ENCODE data around the gene ZBTB2.

The ZBTB2 gene

GRCh38 chr6:151380848-151381205, 10.5 kb downstream of the ZBTB2 start:
- H3K9me3 ChIP-seq (ENCODE audit: control insufficient read depth, insufficient read depth, low read depth, low read length): no peaks in the 10 kb centered on the region
- no peaks in the 10 kb centered on the region for H3K4me1 ChIP-seq (ENCODE audit: control insufficient read depth, insufficient read depth, low read length)
- H3K4me3 ChIP-seq (ENCODE audit: low read depth, low read length): no peak overlapping the region
- POLR2A ChIA-PET: interaction anchor here (0.5 kb wide), 1 partner anchor 16 kb away, joined by 5 read pairs; no protein-coding TSS in a partner anchor
- no peak overlapping the region for H3K27ac ChIP-seq (ENCODE audit: extremely low read depth, low read depth, low read length)
- H3K36me3 ChIP-seq (ENCODE audit: control insufficient read depth in 2 of 2, insufficient read depth in 1 of 2, low read length in 2 of 2): no peaks in the 10 kb centered on the region; a peak in 1 of 3 replicates
- 0 out of 2 replicates have a peak, but pooled peaks have one; percentile 19 for TF ChIP-seq CTCF (tag by site-specific recombination; IDR thresholded peaks at IDR 0.05)
- no peak for TF ChIP-seq KLF9 (tag by site-specific recombination; IDR thresholded peaks at IDR 0.05; ENCODE audit: low read depth)
- 0 out of 2 replicates have a peak, but pooled peaks have one; percentile 14 for TF ChIP-seq ZNF366 (tag by site-specific recombination; conservative IDR thresholded peaks at IDR 0.05)
- CTCF ChIA-PET: no interaction called here

- no peaks in the 10 kb centered on the region for H3K9me3 ChIP-seq (ENCODE audit: control insufficient read depth, insufficient read depth, low read depth, low read length)
- TF ChIP-seq KLF1 (tag by site-specific recombination; IDR thresholded peaks at IDR 0.05) (peak; percentile 39; the same call in 1 of the 2 replicates), ZNF555 (tag by site-specific recombination; conservative IDR thresholded peaks at IDR 0.05) (no peak), ZBTB44 (tag by site-specific recombination; IDR thresholded peaks at IDR 0.05) (no peak), ZNF341 (tag by site-specific recombination; IDR thresholded peaks at IDR 0.05; ENCODE audit: low read depth) (peak; percentile 83)
- ChIA-PET POLR2A (interaction anchor here (0.5 to 2.6 kb wide), 2 partner anchors 10 to 16 kb away, joined by 5 to 9 read pairs; no protein-coding TSS in a partner anchor), CTCF (no interaction called here)
- no peaks in the 10 kb centered on the region; a peak in 1 of 3 replicates for H3K36me3 ChIP-seq (ENCODE audit: control insufficient read depth in 2 of 2, insufficient read depth in 1 of 2, low read length in 2 of 2)
- no peak overlapping the region for H3K4me3 ChIP-seq (ENCODE audit: low read depth, low read length)
- no peak overlapping the region for H3K27ac ChIP-seq (ENCODE audit: extremely low read depth, low read depth, low read length)
- H3K4me1 ChIP-seq (ENCODE audit: control insufficient read depth, insufficient read depth, low read length): peaks cover under 1% of the 10 kb centered on the region; the same call in 1 of the 2 replicates
Observed at GRCh38 chr6:151379933-151380847, 11.2 kb downstream of the ZBTB2 start.

- POLR2A ChIA-PET: interaction anchor here (2.6 kb wide), 1 partner anchor 13 kb away, joined by 9 read pairs; no protein-coding TSS in a partner anchor
- CTCF ChIA-PET: interaction anchor here (0.5 to 1.8 kb wide), 3 partner anchors 363 to 1297 kb away, joined by 3 to 6 read pairs (median 3); no protein-coding TSS in a partner anchor
- TF ChIP-seq ZNF677 (tag by site-specific recombination; IDR thresholded peaks at IDR 0.05) (no peak), ZNF529 (tag by site-specific recombination; IDR thresholded peaks at IDR 0.05; ENCODE audit: insufficient replicate concordance) (peak; percentile 91)
- Histone ChIP-seq H3K27ac (ENCODE audit: extremely low read depth, low read depth, low read length) (no peak overlapping the region), H3K4me1 (ENCODE audit: control insufficient read depth, insufficient read depth, low read length) (peaks cover 7% of the 10 kb centered on the region), H3K36me3 (ENCODE audit: control insufficient read depth in 2 of 2, insufficient read depth in 1 of 2, low read length in 2 of 2) (peaks cover 0 to 8% of the 10 kb centered on the region in 2 experiments; a peak in 2 of 3 replicates), H3K4me3 (ENCODE audit: low read depth, low read length) (no peak overlapping the region), H3K9me3 (ENCODE audit: control insufficient read depth, insufficient read depth, low read depth, low read length) (no peaks in the 10 kb centered on the region)
Observed at GRCh38 chr6:151377095-151377494, 14.3 kb downstream of the ZBTB2 start.

GRCh38 chr6:151376440-151376839, 14.9 kb downstream of the ZBTB2 start:
- POLR2A ChIA-PET: no interaction called here
- Histone ChIP-seq H3K9me3 (ENCODE audit: control insufficient read depth, insufficient read depth, low read depth, low read length) (no peaks in the 10 kb centered on the region), H3K4me1 (ENCODE audit: control insufficient read depth, insufficient read depth, low read length) (peaks cover 7% of the 10 kb centered on the region), H3K36me3 (ENCODE audit: control insufficient read depth in 2 of 2, insufficient read depth in 1 of 2, low read length in 2 of 2) (peaks cover 3 to 14% of the 10 kb centered on the region in 2 experiments), H3K27ac (ENCODE audit: extremely low read depth, low read depth, low read length) (no peak overlapping the region), H3K4me3 (ENCODE audit: low read depth, low read length) (no peak overlapping the region)
- TF ChIP-seq BCL11A (tag by site-specific recombination; IDR thresholded peaks at IDR 0.05; ENCODE audit: low read depth): no peak
- no peak for TF ChIP-seq ZNF555 (tag by site-specific recombination; conservative IDR thresholded peaks at IDR 0.05)
- no peak for TF ChIP-seq ZNF560 (tag by site-specific recombination; IDR thresholded peaks at IDR 0.05; ENCODE audit: borderline replicate concordance)
- no peak for TF ChIP-seq ZNF426 (tag by site-specific recombination; IDR thresholded peaks at IDR 0.05)
- TF ChIP-seq ZNF133 (tag by site-specific recombination; IDR thresholded peaks at IDR 0.05): no peak
- no peak for TF ChIP-seq ZNF580 (tag by site-specific recombination; IDR thresholded peaks at IDR 0.05)
- TF ChIP-seq ZNF473 (tag by site-specific recombination; IDR thresholded peaks at IDR 0.05): no peak
- no peak for TF ChIP-seq SP7 (tag by site-specific recombination; IDR thresholded peaks at IDR 0.05)
- TF ChIP-seq ZNF391 (tag by site-specific recombination; IDR thresholded peaks at IDR 0.05; ENCODE audit: borderline replicate concordance, low read depth): no peak
- TF ChIP-seq ZBTB8A (tag by site-specific recombination; IDR thresholded peaks at IDR 0.05): no peak
- no peak for TF ChIP-seq ZNF175 (tag by site-specific recombination; IDR thresholded peaks at IDR 0.05)
- TF ChIP-seq ZNF341 (tag by site-specific recombination; IDR thresholded peaks at IDR 0.05; ENCODE audit: low read depth): no peak
- CTCF ChIA-PET: interaction anchor here (0.9 to 1.8 kb wide), 2 partner anchors 8 to 362 kb away, joined by 4 to 6 read pairs; no protein-coding TSS in a partner anchor

All from HEK293 (cell line).